GM23248 (cell line): ENCODE data around the gene RAD51D. TPM values are rescaled to one million over a fixed set of nuclear protein-coding genes. Genes with fewer than 3 reads are reported as not detected.

Experiments
- DNase-seq: peaks from one replicate; pipeline ENCODE4 v3.0.0-alpha.2; 2015
- H2AFZ ChIP-seq: fragments of 200-600 bp; sonication (generic); 2 replicates; pipeline ENCODE4 v1.6.1; 2016; ENCODE audit warnings: antibody characterized with exemption
- H3F3A ChIP-seq: fragments of 200-600 bp; sonication (generic); 2 replicates; pipeline ENCODE4 v1.6.1; 2016; ENCODE audit warnings: mild to moderate bottlenecking, antibody characterized with exemption, mixed run types; ENCODE audit not compliant: insufficient read depth
- H3K27ac ChIP-seq: fragments of 200-600 bp; sonication (generic); 2 replicates; pipeline ENCODE4 v1.5.1; 2016; ENCODE audit warnings: mild to moderate bottlenecking
- H3K27me3 ChIP-seq: fragments of 200-600 bp; sonication (generic); replicated peaks from 2 replicates; pipeline ENCODE4 v1.6.1; 2016; ENCODE audit warnings: mild to moderate bottlenecking; ENCODE audit not compliant: insufficient read depth
- H3K36me3 ChIP-seq: fragments of 200-600 bp; sonication (generic); 2 replicates; pipeline ENCODE4 v1.6.1; 2016; ENCODE audit warnings: low read depth, mild to moderate bottlenecking
- H3K4me1 ChIP-seq: fragments of 200-600 bp; sonication (generic); 2 replicates; pipeline ENCODE4 v1.6.1; 2016; ENCODE audit warnings: mild to moderate bottlenecking; ENCODE audit not compliant: insufficient read depth
- H3K4me2 ChIP-seq: fragments of 200-600 bp; sonication (generic); one replicate; pipeline ENCODE4 v1.6.1; 2016; ENCODE audit warnings: mild to moderate bottlenecking; ENCODE audit not compliant: unreplicated experiment
- H3K4me3 ChIP-seq: fragments of 200-600 bp; sonication (generic); 2 replicates; pipeline ENCODE4 v1.5.1; 2016; ENCODE audit warnings: mild to moderate bottlenecking
- H3K79me2 ChIP-seq: fragments of 200-600 bp; sonication (generic); 2 replicates; pipeline ENCODE4 v1.6.1; 2016; ENCODE audit warnings: mild to moderate bottlenecking; ENCODE audit not compliant: insufficient read depth
- H3K9ac ChIP-seq: fragments of 200-600 bp; sonication (generic); 2 replicates; pipeline ENCODE4 v1.6.1; 2016; ENCODE audit warnings: mild to moderate bottlenecking
- H3K9me2 ChIP-seq: fragments of 200-600 bp; sonication (generic); 2 replicates; pipeline ENCODE4 v1.6.1; 2016; ENCODE audit warnings: mixed run types, mild to moderate bottlenecking, moderate library complexity; ENCODE audit not compliant: insufficient read depth
- H3K9me3 ChIP-seq: fragments of 200-600 bp; sonication (generic); one replicate; pipeline ENCODE4 v1.6.1; 2017; ENCODE audit warnings: low read depth
- H4K20me1 ChIP-seq: fragments of 200-600 bp; sonication (generic); 2 replicates; pipeline ENCODE4 v1.6.0; 2016; ENCODE audit not compliant: insufficient read depth
- EZH2 ChIP-seq: fragments of 200-600 bp; sonication (generic); IDR thresholded peaks from 2 replicates; pipeline ENCODE4 v1.6.1; 2018; ENCODE audit warnings: antibody characterized with exemption, mild to moderate bottlenecking; ENCODE audit not compliant: insufficient read depth, poor library complexity, severe bottlenecking
- EZH2phosphoT487 ChIP-seq: fragments of 200-600 bp; sonication (generic); IDR thresholded peaks from 2 replicates; pipeline ENCODE4 v1.6.1; 2018; ENCODE audit warnings: antibody characterized with exemption, moderate library complexity, mild to moderate bottlenecking, low read depth; ENCODE audit not compliant: insufficient read depth
- WGBS, 2 experiments: methylation state at CpG; one replicate each; pipeline ENCODE4 v1.1.6; 2015 to 2017; ENCODE audit warnings: low lambda C conversion rate in 2 of 2, low coverage in 1 of 2; ENCODE audit errors: missing lambda C conversion rate in 2 of 2; 5-methylcytosine and 5-hydroxymethylcytosine counted together
- in situ Hi-C: fragments of 300-500 bp; cut with MboI; formaldehyde crosslinking; loops from 2 replicates; pipeline ENCODE4 v1.15.0; 2020
- polyA plus RNA-seq: library from polyadenylated mRNA; unstranded; fragments of >200 nt; fragmentation: Nextera tagmentation; extraction: Ambion mirVana; gene quantifications from 2 replicates; pipeline ENCODE4 v1.2.1, GENCODE V29; 2016
- total RNA-seq: library from RNA; depleted of rRNA; stranded (reverse); fragments of >200 nt; shearing (Covaris generic); gene quantifications from 2 replicates; pipeline ENCODE4 v1.2.3, GENCODE V29; 2014

RAD51D gene
- total and polyA plus RNA-seq, 2 experiments from 2014 or later = 7.7 to 9.9 TPM

DNA sequence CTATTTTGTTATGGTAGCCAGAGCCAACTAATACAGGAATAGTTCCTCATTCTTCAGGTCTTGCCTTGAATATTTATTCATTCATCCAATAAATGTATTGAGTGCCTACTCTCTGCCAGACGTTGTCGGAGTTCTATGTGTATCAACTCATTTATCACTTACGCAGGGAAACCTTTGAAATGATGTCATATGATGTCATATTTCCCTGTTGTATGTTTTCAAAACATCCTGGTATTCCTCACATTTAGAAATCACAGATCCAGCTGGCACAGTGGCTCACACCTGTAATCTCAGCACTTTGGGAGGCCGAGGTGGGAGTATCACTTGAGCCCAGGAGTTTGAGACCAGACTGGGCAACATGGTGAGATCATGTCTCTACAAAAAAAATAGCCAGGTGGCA, 25.2 kb upstream of the RAD51D start:
- Histone ChIP-seq H3K9ac (no peak overlapping the region), H4K20me1 (no peaks in the 10 kb centered on the region), H2AFZ (no peak overlapping the region), H3K79me2 (peaks cover 22% of the 10 kb centered on the region), H3K4me3 (no peak overlapping the region), H3F3A (no peaks in the 10 kb centered on the region), H3K36me3 (no peaks in the 10 kb centered on the region), H3K9me3 (no peaks in the 10 kb centered on the region), H3K27me3 (no peaks in the 10 kb centered on the region; the same call in 1 of the 2 replicates), H3K9me2 (no peaks in the 10 kb centered on the region), H3K4me2 (no peak overlapping the region), H3K27ac (no peak overlapping the region), H3K4me1 (peaks cover 4% of the 10 kb centered on the region; the same call in 1 of the 2 replicates)
- WGBS, 2 experiments = 56 to 67% methylated on average over 4 of the region's 4 CpGs
- in situ Hi-C loops = no loop called here
- TF ChIP-seq EZH2phosphoT487 (no peak), EZH2 (no peak)
- DNase-seq = no peak

DNA sequence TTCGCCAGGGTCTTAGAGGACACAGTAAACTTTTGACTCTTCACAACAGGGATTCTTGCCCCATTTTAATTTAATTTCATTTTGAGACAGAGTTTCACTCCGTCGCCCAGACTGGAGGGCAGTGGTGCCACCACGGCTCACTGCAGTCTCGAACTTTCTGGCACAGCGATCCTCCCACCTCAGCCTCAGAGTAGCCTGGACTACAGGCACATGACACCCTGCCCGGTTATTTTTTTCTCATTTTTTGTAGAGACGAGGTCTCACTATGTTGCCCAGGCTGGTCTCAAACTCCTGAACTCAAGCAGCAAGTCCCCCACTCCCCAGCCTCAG, 22.8 kb upstream of the RAD51D start:
- Histone ChIP-seq H3K79me2 (peaks cover 29% of the 10 kb centered on the region), H3K4me1 (peaks cover 4% of the 10 kb centered on the region; the same call in 1 of the 2 replicates), H3K4me3 (peak overlapping the region; percentile 95), H3K36me3 (no peaks in the 10 kb centered on the region; the same call in 1 of the 2 replicates), H3K27ac (no peak overlapping the region), H3F3A (no peaks in the 10 kb centered on the region), H3K27me3 (no peaks in the 10 kb centered on the region), H3K9me2 (no peaks in the 10 kb centered on the region), H4K20me1 (no peaks in the 10 kb centered on the region), H2AFZ (peak overlapping the region; percentile 95; the same call in 1 of the 2 replicates), H3K9ac (no peak overlapping the region), H3K4me2 (no peak overlapping the region), H3K9me3 (no peaks in the 10 kb centered on the region)
- TF ChIP-seq EZH2 (no peak), EZH2phosphoT487 (no peak)
- DNase-seq = no peak
- in situ Hi-C loops = no loop called here
- WGBS, 2 experiments = 51 to 61% methylated on average over 8 of the region's 8 CpGs

DNA sequence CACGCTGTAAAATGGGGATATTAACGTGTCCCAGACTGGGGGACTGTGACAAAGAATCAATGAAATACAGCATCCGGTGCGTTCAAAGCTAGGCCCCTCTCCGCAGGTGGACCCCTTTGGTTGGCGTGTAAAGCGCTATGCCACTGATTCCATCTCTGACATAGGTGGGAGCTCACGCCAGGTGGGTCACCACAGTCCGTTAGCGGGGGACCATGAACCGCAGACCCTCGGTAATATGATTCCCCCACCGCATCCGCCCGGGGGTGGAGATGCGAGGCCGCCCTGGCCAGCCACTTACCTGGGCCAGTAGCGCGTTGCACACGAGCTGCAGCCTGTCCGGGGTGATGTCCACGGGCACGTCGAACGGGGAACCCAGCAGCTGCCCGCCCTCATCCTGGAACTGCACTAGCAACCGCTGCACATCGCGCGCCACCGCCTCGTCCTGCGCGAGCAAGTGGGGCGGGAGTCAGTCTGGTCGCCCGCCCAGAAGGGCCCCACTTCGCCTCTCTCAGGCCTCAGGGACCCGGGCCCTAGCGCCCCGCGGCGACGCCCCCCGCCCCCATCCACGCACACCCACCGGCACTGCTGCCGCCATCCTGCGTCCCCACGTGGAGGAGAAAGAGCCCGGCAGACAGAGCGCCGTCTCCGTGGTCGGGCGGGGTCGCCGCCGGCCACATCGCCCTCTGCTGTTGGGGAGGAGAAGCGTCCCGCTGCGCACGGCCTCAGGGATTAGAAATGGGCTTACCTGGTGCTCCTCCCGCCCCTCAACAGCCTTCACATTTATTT, 22.2 kb upstream of the RAD51D start, which contains the start of gene NLE1:
NLE1 (minus strand) TSS at position 623 of the 786 bp plus-strand sequence; CDS start at position 595, 28 bp downstream.
- Histone ChIP-seq H3K27ac (no peak within 1 kb of the TSS), H2AFZ (peak within 1 kb of the TSS; percentile 95), H3K9me2 (no peaks in the 10 kb centered on the region), H3K4me3 (peak within 1 kb of the TSS; percentile 95), H3K9me3 (no peaks in the 10 kb centered on the region), H3K27me3 (no peaks in the 10 kb centered on the region), H4K20me1 (no peaks in the 10 kb centered on the region), H3K36me3 (no peaks in the 10 kb centered on the region; the same call in 1 of the 2 replicates), H3K4me1 (peaks cover 4% of the 10 kb centered on the region; the same call in 1 of the 2 replicates), H3F3A (no peaks in the 10 kb centered on the region), H3K4me2 (peak within 1 kb of the TSS; percentile 90), H3K79me2 (peaks cover 29% of the 10 kb centered on the region), H3K9ac (peak within 1 kb of the TSS; percentile 85)
- in situ Hi-C loops = no loop called here
- TF ChIP-seq EZH2 (no peak), EZH2phosphoT487 (no peak)
- WGBS, 2 experiments = 0 to 1% methylated on average over 47 to 50 of the region's 65 CpGs
- peak; percentile 88 for DNase-seq

DNA sequence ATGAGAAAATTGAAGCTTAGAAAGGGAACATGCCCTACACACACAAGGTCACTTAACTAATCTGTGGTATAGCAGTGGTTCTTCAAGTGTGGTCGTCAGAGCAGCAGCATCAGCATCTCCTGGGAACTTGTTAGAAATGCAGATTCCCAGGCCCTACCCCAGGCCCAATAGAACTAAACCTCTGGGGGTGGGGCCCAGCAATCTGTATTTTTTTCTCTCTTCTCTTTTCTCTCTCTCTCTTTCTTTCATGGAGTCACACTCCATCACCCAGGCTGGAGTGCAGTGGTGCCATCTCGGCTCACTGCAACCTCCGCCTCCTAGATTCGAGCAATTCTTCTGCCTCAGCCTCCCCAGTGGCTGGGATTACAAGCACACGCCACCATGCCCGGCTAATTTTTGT, 18.6 kb upstream of the RAD51D start:
- Histone ChIP-seq H3K9me2 (no peaks in the 10 kb centered on the region), H4K20me1 (no peaks in the 10 kb centered on the region), H3K36me3 (peaks cover 18% of the 10 kb centered on the region; the same call in 1 of the 2 replicates), H2AFZ (no peak overlapping the region), H3K27me3 (no peaks in the 10 kb centered on the region), H3K9me3 (no peaks in the 10 kb centered on the region), H3K4me1 (peaks cover 4% of the 10 kb centered on the region; the same call in 1 of the 2 replicates), H3F3A (no peaks in the 10 kb centered on the region), H3K9ac (no peak overlapping the region), H3K4me2 (no peak overlapping the region), H3K4me3 (no peak overlapping the region), H3K27ac (no peak overlapping the region), H3K79me2 (peaks cover 29% of the 10 kb centered on the region)
- TF ChIP-seq EZH2 (no peak), EZH2phosphoT487 (no peak)
- 96 to 97% methylated on average over 6 of the region's 6 CpGs for WGBS, 2 experiments
- DNase-seq = no peak
- in situ Hi-C loops = no loop called here
